IMR-90 (cell line): Measurements from ENCODE around the gene PAPLN. TPM values are rescaled to one million over a fixed set of nuclear protein-coding genes. Genes with fewer than 3 reads are reported as not detected.

Experiments used
- ATAC-seq: fragments of 200-7000 bp; cut with Tn5 transposase; 2 replicates; pipeline ENCODE4 v1.9.1; 2020; ENCODE audit warnings: low read depth, mild to moderate bottlenecking, moderate library complexity
- BruUV-seq: library from RNA; stranded (reverse); fragments of 400-500 nt; replicated peaks from 2 replicates; lab custom pipeline; 2021; lab: Mats Ljungman, UMichigan
- CTCF ChIA-PET: fragments of 300-600 bp; formaldehyde crosslinking; extraction: SDS; loops from one replicate; lab custom pipeline; 2021; ENCODE audit warnings: antibody characterized with exemption; lab: Yijun Ruan, JAX
- POLR2A ChIA-PET: fragments of 300-600 bp; sonication (Branson Sonifier 250); formaldehyde crosslinking; loops from one replicate; lab custom pipeline; 2022; ENCODE audit warnings: antibody characterized with exemption; ENCODE audit not compliant: unreplicated experiment; lab: Charles Lee
- DNase-seq: peaks from one replicate; pipeline ENCODE4 v3.0.0; 2013
- H2AFZ ChIP-seq: replicated peaks from 2 replicates; pipeline ENCODE3; 2013; ENCODE audit warnings: low read length, mild to moderate bottlenecking; ENCODE audit not compliant: poor library complexity
- H2AK5ac ChIP-seq: 2 replicates; pipeline ENCODE4 v1.6.1; 2013; ENCODE audit warnings: low read depth, low read length, inconsistent platforms
- H2AK9ac ChIP-seq: replicated peaks from 2 replicates; pipeline ENCODE3; 2013; ENCODE audit warnings: mild to moderate bottlenecking, low read depth, low read length, moderate library complexity; ENCODE audit not compliant: poor library complexity
- H2BK120ac ChIP-seq: 2 replicates; pipeline ENCODE4 v1.6.1; 2013; ENCODE audit warnings: low read depth, low read length, inconsistent platforms
- H2BK15ac ChIP-seq: 3 replicates; pipeline ENCODE4 v1.6.1; 2013; ENCODE audit warnings: low read depth, low read length, inconsistent platforms
- H2BK20ac ChIP-seq: 2 replicates; pipeline ENCODE4 v1.6.1; 2013; ENCODE audit warnings: low read depth, mild to moderate bottlenecking, inconsistent platforms, low read length, moderate library complexity
- H2BK5ac ChIP-seq: 2 replicates; pipeline ENCODE4 v1.6.1; 2013; ENCODE audit warnings: mild to moderate bottlenecking, low read depth, low read length, inconsistent platforms; ENCODE audit not compliant: poor library complexity, severe bottlenecking
- H3K14ac ChIP-seq: replicated peaks from 2 replicates; pipeline ENCODE4 v1.6.1; 2013; ENCODE audit warnings: low read depth, low read length, inconsistent platforms
- H3K18ac ChIP-seq: 2 replicates; pipeline ENCODE4 v1.6.1; 2013; ENCODE audit warnings: low read depth, low read length, control low read depth
- H3K23ac ChIP-seq: 2 replicates; pipeline ENCODE4 v1.6.1; 2013; ENCODE audit warnings: low read depth, low read length, inconsistent platforms
- H3K27ac ChIP-seq: 2 replicates; pipeline ENCODE4 v1.5.1; 2013; ENCODE audit warnings: mild to moderate bottlenecking, control low read depth, low read length; ENCODE audit not compliant: insufficient read depth
- H3K27me3 ChIP-seq: 2 replicates; pipeline ENCODE4 v1.6.1; 2013; ENCODE audit warnings: low read length; ENCODE audit not compliant: control insufficient read depth, insufficient read depth
- H3K36me3 ChIP-seq: 2 replicates; pipeline ENCODE4 v1.6.1; 2013; ENCODE audit warnings: low read length, mixed read lengths; ENCODE audit not compliant: control insufficient read depth, insufficient read depth
- H3K4ac ChIP-seq: 2 replicates; pipeline ENCODE4 v1.6.1; 2013; ENCODE audit warnings: low read depth, low read length, inconsistent platforms
- H3K4me1 ChIP-seq: 2 replicates; pipeline ENCODE4 v1.6.1; 2013; ENCODE audit warnings: low read length, mixed read lengths; ENCODE audit not compliant: control insufficient read depth, insufficient read depth
- H3K4me2 ChIP-seq: 2 replicates; pipeline ENCODE4 v1.6.1; 2013; ENCODE audit warnings: low read depth, mild to moderate bottlenecking, control low read depth, low read length, moderate library complexity
- H3K4me3 ChIP-seq: 2 replicates; pipeline ENCODE4 v1.5.1; 2013; ENCODE audit warnings: low read depth, mild to moderate bottlenecking, control low read depth, low read length, moderate library complexity; ENCODE audit not compliant: insufficient read depth
- H3K56ac ChIP-seq: 2 replicates; pipeline ENCODE4 v1.6.1; 2013; ENCODE audit warnings: low read length, inconsistent platforms; ENCODE audit not compliant: insufficient read depth; ENCODE audit errors: extremely low read depth
- H3K79me1 ChIP-seq, 2 experiments: 2 replicates each; pipeline ENCODE4 v1.6.1; 2013; ENCODE audit warnings: low read length in 2 of 2, inconsistent platforms in 1 of 2, low read depth in 1 of 2
- H3K9ac ChIP-seq: 2 replicates; pipeline ENCODE4 v1.6.1; 2013; ENCODE audit warnings: low read depth, low read length, control low read depth
- H3K9me1 ChIP-seq: 2 replicates; pipeline ENCODE4 v1.6.1; 2013; ENCODE audit warnings: low read length, inconsistent platforms; ENCODE audit not compliant: insufficient read depth
- H3K9me3 ChIP-seq: 2 replicates; pipeline ENCODE4 v1.6.1; 2013; ENCODE audit warnings: low read length; ENCODE audit not compliant: control insufficient read depth, insufficient read depth
- H4K20me1 ChIP-seq: 2 replicates; pipeline ENCODE4 v1.6.1; 2013; ENCODE audit warnings: low read length, inconsistent platforms; ENCODE audit not compliant: insufficient read depth
- H4K5ac ChIP-seq: 2 replicates; pipeline ENCODE4 v1.6.1; 2013; ENCODE audit warnings: mild to moderate bottlenecking, low read depth, low read length, control low read depth
- H4K8ac ChIP-seq, 2 experiments: 2 replicates each; pipeline ENCODE4 v1.6.1; 2013; ENCODE audit warnings: low read depth in 2 of 2, low read length in 2 of 2, control low read depth in 1 of 2, inconsistent platforms in 1 of 2
- H4K91ac ChIP-seq: 2 replicates; pipeline ENCODE4 v1.6.1; 2013; ENCODE audit warnings: low read depth, low read length, inconsistent platforms; ENCODE audit not compliant: insufficient read depth
- BHLHE40 ChIP-seq: fragments of 150-350 bp; IDR thresholded peaks from 2 replicates; pipeline ENCODE4 v1.6.1; 2016; ENCODE audit warnings: mild to moderate bottlenecking, low read depth, low read length
- CEBPB ChIP-seq: IDR thresholded peaks from 2 replicates; pipeline ENCODE4 v1.6.1; 2012; ENCODE audit warnings: low read depth, low read length, improper control_type of control experiment
- CHD1 ChIP-seq: IDR thresholded peaks from 2 replicates; pipeline ENCODE4 v1.6.1; 2012; ENCODE audit warnings: low read depth, low read length, improper control_type of control experiment
- FOS ChIP-seq: fragments of 150-350 bp; IDR thresholded peaks from 2 replicates; pipeline ENCODE4 v1.6.1; 2016; ENCODE audit warnings: low read depth, low read length
- MAFK ChIP-seq: IDR thresholded peaks from 2 replicates; pipeline ENCODE4 v1.6.1; 2012; ENCODE audit warnings: low read depth, low read length, improper control_type of control experiment
- MAZ ChIP-seq: IDR thresholded peaks from 2 replicates; pipeline ENCODE4 v1.6.1; 2012; ENCODE audit warnings: low read depth, mild to moderate bottlenecking, low read length, improper control_type of control experiment, moderate library complexity, borderline replicate concordance
- MXI1 ChIP-seq: IDR thresholded peaks from 2 replicates; pipeline ENCODE4 v1.6.1; 2012; ENCODE audit warnings: low read depth, mild to moderate bottlenecking, low read length, moderate library complexity, borderline replicate concordance
- NFE2L2 ChIP-seq: fragments of 150-350 bp; IDR thresholded peaks from 2 replicates; pipeline ENCODE4 v1.6.1; 2016; ENCODE audit warnings: low read depth, mild to moderate bottlenecking, low read length
- POLR2A ChIP-seq: IDR thresholded peaks from 2 replicates; pipeline ENCODE4 v1.6.1; 2012; ENCODE audit warnings: mild to moderate bottlenecking, low read depth, low read length
- RAD21 ChIP-seq: IDR thresholded peaks from 2 replicates; pipeline ENCODE4 v1.6.1; 2012; ENCODE audit warnings: low read length, improper control_type of control experiment
- RCOR1 ChIP-seq: IDR thresholded peaks from 2 replicates; pipeline ENCODE4 v1.6.1; 2012; ENCODE audit warnings: mild to moderate bottlenecking, low read length, improper control_type of control experiment; ENCODE audit not compliant: insufficient replicate concordance
- RFX5 ChIP-seq: IDR thresholded peaks from 2 replicates; pipeline ENCODE4 v1.8.0; 2012; ENCODE audit warnings: low read depth, mild to moderate bottlenecking, low read length, moderate library complexity
- SMC3 ChIP-seq: fragments of 150-350 bp; IDR thresholded peaks from 2 replicates; pipeline ENCODE4 v1.6.1; 2016; ENCODE audit warnings: low read depth, mild to moderate bottlenecking, antibody characterized with exemption, low read length, moderate library complexity
- USF2 ChIP-seq: fragments of 150-350 bp; IDR thresholded peaks from 2 replicates; pipeline ENCODE4 v1.6.1; 2017; ENCODE audit warnings: mild to moderate bottlenecking, antibody characterized with exemption, low read length, low read depth
- WGBS, 2 experiments: methylation state at CpG; one replicate each; pipeline versions ENCODE4 v1.1.5 to v1.1.7; 2013; ENCODE audit warnings: missing lambda C conversion rate in 2 of 2; ENCODE audit not compliant: insufficient read length in 1 of 2; ENCODE audit errors: extremely low coverage in 2 of 2; 5-methylcytosine and 5-hydroxymethylcytosine counted together
- dilution Hi-C: fragments of 300-500 bp; cut with HindIII; formaldehyde crosslinking; loops from one replicate; pipeline ENCODE4 v1.14.3; 2018; ENCODE audit warnings: low sequenced_read_pairs; ENCODE audit not compliant: unreplicated experiment
- in situ Hi-C: fragments of 300-500 bp; cut with MboI; formaldehyde crosslinking; loops from 3 replicates; pipeline ENCODE4 v1.14.3; 2019; ENCODE audit warnings: low sequenced_read_pairs, inconsistent platforms, mixed read lengths
- intact Hi-C: fragments of 100-400 bp; cut with micrococcal nuclease; formaldehyde crosslinking; loops from 2 replicates; pipeline ENCODE4 v1.10.0; 2022
- polyA plus RNA-seq, 3 experiments: library from polyadenylated mRNA; depleted of rRNA; stranded (reverse); fragments of >200 nt; gene quantifications; 2 replicates each; pipeline ENCODE4 v1.2.3, GENCODE V29; 2012; ENCODE audit warnings: low replicate concordance in 1 of 3
- total RNA-seq: library from RNA; depleted of rRNA; stranded (reverse); fragments of >200 nt; gene quantifications from 2 replicates; pipeline ENCODE4 v1.2.3, GENCODE V29; 2012
- TF ChIP-seq, protein P1 (sequence below): conservative IDR thresholded peaks from 2 replicates; pipeline ENCODE4 v1.5.1; 2012; ENCODE audit warnings: mild to moderate bottlenecking, low read depth, low read length, improper control_type of control experiment
- TF ChIP-seq, protein P2 (sequence below): fragments of 150-350 bp; IDR thresholded peaks from 2 replicates; pipeline ENCODE4 v1.6.1; 2016; ENCODE audit warnings: low read depth, mild to moderate bottlenecking, low read length, moderate library complexity, borderline replicate concordance

The PAPLN gene
- total and polyA plus RNA-seq, 2 of the 4 experiments (the other 2 are of a cell fraction) = 0.36 to 1.2 TPM

DNA sequence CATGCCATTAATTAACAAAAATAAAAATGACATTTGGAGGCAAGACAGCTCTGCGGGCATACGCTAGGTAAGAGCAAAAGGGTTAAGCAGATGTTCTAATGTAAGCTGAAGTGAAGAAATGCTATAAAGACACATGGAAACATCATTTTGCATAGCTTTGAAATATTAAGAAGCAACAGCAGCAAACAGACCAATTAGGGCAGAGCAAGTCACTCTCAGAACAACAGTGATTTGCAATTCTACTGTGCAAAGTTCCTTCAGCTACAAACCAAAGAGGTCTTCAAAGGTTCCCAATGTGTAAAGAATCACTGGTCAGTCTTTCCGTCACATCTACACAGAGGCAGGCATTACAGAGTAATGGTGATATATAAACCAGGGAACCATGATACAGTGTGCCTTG is 68.2 kb downstream of the PAPLN start:
- Histone ChIP-seq H2BK5ac (no peak overlapping the region), H3K4ac (no peak overlapping the region), H2AFZ (no peak overlapping the region), H4K20me1 (peaks cover 4% of the 10 kb centered on the region; the same call in 1 of the 2 replicates), H3K79me1 (peaks cover 25 to 47% of the 10 kb centered on the region in 2 experiments), H3K36me3 (no peaks in the 10 kb centered on the region; the same call in 1 of the 2 replicates), H3K4me2 (no peak overlapping the region), H4K8ac (no peak overlapping the region), H3K9ac (no peak overlapping the region), H4K5ac (no peak overlapping the region), H3K18ac (no peak overlapping the region), H3K9me1 (peaks cover 4% of the 10 kb centered on the region; the same call in 1 of the 2 replicates), H2BK15ac (no peak overlapping the region), H3K4me3 (no peak overlapping the region), H3K4me1 (0 out of 2 replicates have a peak, but pooled peaks cover 1% of the 10 kb centered on the region), H3K14ac (no peak overlapping the region), H2AK5ac (no peak overlapping the region), H4K91ac (no peak overlapping the region), H3K27me3 (no peaks in the 10 kb centered on the region), H2AK9ac (no peak overlapping the region), H3K23ac (no peak overlapping the region; the same call in 1 of the 2 replicates), H2BK120ac (no peak overlapping the region), H3K9me3 (no peaks in the 10 kb centered on the region), H3K56ac (no peak overlapping the region), H2BK20ac (no peak overlapping the region), H3K27ac (no peak overlapping the region)
- no CpG with 5 or more reads among the region's 3 CpGs for WGBS, 2 experiments
- DNase-seq (no peak), ATAC-seq (no peak)
- ChIA-PET POLR2A (interaction anchor here (0.6 kb wide), 1 partner anchor 12 kb away, joined by 4 read pairs; no protein-coding TSS in a partner anchor), CTCF (interaction anchor here (0.9 to 1.5 kb wide), 2 partner anchors 9 to 10 kb away, joined by 3 to 5 read pairs; no protein-coding TSS in a partner anchor)
- intact Hi-C loops (no loop called here), dilution Hi-C loops (no loop called here), in situ Hi-C loops (no loop called here)
- TF ChIP-seq, protein P1, sequence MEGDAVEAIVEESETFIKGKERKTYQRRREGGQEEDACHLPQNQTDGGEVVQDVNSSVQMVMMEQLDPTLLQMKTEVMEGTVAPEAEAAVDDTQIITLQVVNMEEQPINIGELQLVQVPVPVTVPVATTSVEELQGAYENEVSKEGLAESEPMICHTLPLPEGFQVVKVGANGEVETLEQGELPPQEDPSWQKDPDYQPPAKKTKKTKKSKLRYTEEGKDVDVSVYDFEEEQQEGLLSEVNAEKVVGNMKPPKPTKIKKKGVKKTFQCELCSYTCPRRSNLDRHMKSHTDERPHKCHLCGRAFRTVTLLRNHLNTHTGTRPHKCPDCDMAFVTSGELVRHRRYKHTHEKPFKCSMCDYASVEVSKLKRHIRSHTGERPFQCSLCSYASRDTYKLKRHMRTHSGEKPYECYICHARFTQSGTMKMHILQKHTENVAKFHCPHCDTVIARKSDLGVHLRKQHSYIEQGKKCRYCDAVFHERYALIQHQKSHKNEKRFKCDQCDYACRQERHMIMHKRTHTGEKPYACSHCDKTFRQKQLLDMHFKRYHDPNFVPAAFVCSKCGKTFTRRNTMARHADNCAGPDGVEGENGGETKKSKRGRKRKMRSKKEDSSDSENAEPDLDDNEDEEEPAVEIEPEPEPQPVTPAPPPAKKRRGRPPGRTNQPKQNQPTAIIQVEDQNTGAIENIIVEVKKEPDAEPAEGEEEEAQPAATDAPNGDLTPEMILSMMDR = no peak
- TF ChIP-seq RAD21 (no peak), NFE2L2 (no peak), SMC3 (no peak), MXI1 (no peak), FOS (no peak), MAZ (no peak), POLR2A (no peak), USF2 (no peak), RCOR1 (no peak), CEBPB (no peak), CHD1 (no peak), RFX5 (no peak), MAFK (no peak), BHLHE40 (no peak)
- TF ChIP-seq, protein P2, sequence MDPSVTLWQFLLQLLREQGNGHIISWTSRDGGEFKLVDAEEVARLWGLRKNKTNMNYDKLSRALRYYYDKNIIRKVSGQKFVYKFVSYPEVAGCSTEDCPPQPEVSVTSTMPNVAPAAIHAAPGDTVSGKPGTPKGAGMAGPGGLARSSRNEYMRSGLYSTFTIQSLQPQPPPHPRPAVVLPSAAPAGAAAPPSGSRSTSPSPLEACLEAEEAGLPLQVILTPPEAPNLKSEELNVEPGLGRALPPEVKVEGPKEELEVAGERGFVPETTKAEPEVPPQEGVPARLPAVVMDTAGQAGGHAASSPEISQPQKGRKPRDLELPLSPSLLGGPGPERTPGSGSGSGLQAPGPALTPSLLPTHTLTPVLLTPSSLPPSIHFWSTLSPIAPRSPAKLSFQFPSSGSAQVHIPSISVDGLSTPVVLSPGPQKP = no peak
- no TSS peak for BruUV-seq
